H1 (cell line): ENCODE results near the gene IAPP.

Source experiments
- EP300 ChIP-seq, 2 experiments: IDR thresholded peaks; 1 replicate in 1 of 2; 2 replicates in 1 of 2; pipeline ENCODE4 v1.6.1; 2011 to 2012; ENCODE audit warnings: low read depth in 2 of 2, low read length in 2 of 2, mild to moderate bottlenecking in 2 of 2, borderline replicate concordance in 1 of 2, inconsistent platforms in 1 of 2, moderate library complexity in 1 of 2
- EZH2 ChIP-seq: fragments of 200-600 bp; sonication (generic); IDR thresholded peaks from 2 replicates; pipeline ENCODE4 v1.7.1; 2012; ENCODE audit warnings: low read depth, mild to moderate bottlenecking, moderate library complexity, low read length, inconsistent platforms; ENCODE audit not compliant: severe bottlenecking
- POLR2AphosphoS5 ChIP-seq: IDR thresholded peaks from 2 replicates; pipeline ENCODE4 v1.6.1; 2011; ENCODE audit warnings: low read depth, low read length
- TF ChIP-seq, protein P1 (sequence below), 3 experiments: IDR thresholded peaks; 1 replicate in 2 of 3; 2 replicates in 1 of 3; pipeline versions ENCODE4 v1.5.1 to v1.6.1; 2011; ENCODE audit warnings: low read length in 3 of 3, mild to moderate bottlenecking in 3 of 3, inconsistent platforms in 2 of 3, low read depth in 1 of 3, moderate library complexity in 1 of 3; ENCODE audit not compliant: insufficient read depth in 1 of 3; ENCODE audit errors: control extremely low read depth in 1 of 3

GRCh38 chr12:21324551-21324950, 48.2 kb upstream of the IAPP start:
- TF ChIP-seq, protein P1, sequence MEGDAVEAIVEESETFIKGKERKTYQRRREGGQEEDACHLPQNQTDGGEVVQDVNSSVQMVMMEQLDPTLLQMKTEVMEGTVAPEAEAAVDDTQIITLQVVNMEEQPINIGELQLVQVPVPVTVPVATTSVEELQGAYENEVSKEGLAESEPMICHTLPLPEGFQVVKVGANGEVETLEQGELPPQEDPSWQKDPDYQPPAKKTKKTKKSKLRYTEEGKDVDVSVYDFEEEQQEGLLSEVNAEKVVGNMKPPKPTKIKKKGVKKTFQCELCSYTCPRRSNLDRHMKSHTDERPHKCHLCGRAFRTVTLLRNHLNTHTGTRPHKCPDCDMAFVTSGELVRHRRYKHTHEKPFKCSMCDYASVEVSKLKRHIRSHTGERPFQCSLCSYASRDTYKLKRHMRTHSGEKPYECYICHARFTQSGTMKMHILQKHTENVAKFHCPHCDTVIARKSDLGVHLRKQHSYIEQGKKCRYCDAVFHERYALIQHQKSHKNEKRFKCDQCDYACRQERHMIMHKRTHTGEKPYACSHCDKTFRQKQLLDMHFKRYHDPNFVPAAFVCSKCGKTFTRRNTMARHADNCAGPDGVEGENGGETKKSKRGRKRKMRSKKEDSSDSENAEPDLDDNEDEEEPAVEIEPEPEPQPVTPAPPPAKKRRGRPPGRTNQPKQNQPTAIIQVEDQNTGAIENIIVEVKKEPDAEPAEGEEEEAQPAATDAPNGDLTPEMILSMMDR (IDR thresholded peaks at IDR 0.05; ENCODE audit: control extremely low read depth in 1 of 3, insufficient read depth in 1 of 3, low read depth in 1 of 3, low read length in 3 of 3) = no peak
- TF ChIP-seq EZH2 (no peak), EP300 (IDR thresholded peaks at IDR 0.05; ENCODE audit: borderline replicate concordance in 1 of 2, low read depth in 2 of 2, low read length in 2 of 2) (no peak), POLR2AphosphoS5 (no peak)
